HG02938 (cell line): Measurements from ENCODE around the gene PGPEP1.

Experiments
- ATAC-seq: cut with Tn5 transposase; IDR thresholded peaks from one replicate; pipeline ENCODE4 v1.9.1; 2021; ENCODE audit warnings: mild to moderate bottlenecking, moderate library complexity; ENCODE audit not compliant: unreplicated experiment

PGPEP1 gene

GRCh38 chr19:18417250-18418028 is 77.0 kb downstream of the PGPEP1 start:
- ATAC-seq: no peak

- no peak for ATAC-seq
Measured at GRCh38 chr19:18418029-18418482, 77.7 kb downstream of the PGPEP1 start.

- ATAC-seq: no peak
Measured at GRCh38 chr19:18418483-18419194, 78.2 kb downstream of the PGPEP1 start.

GRCh38 chr19:18419195-18419698 is 78.8 kb downstream of the PGPEP1 start, which contains the start of gene SSBP4:
SSBP4 (plus strand) TSS chr19:18419398; CDS start chr19:18419649, 251 bp downstream.
- ATAC-seq: no peak
